Spinal cord (tissue), 10 donors: ENCODE results near the gene CDKL4. TPM values are rescaled to one million over a fixed set of nuclear protein-coding genes. Genes with fewer than 3 reads are reported as not detected.

Source experiments
- DNase-seq, 6 donors: peaks; one replicate each; pipeline versions ENCODE4 v3.0.0 to v3.0.0-alpha.2; 2013 to 2015; ENCODE audit warnings: low spot score in 6 of 6, low read depth in 4 of 6
- H3K27ac ChIP-seq: one replicate; pipeline ENCODE4 v1.5.1; 2013; ENCODE audit warnings: low read depth, low read length, control low read depth
- H3K27me3 ChIP-seq: one replicate; pipeline ENCODE4 v1.6.1; 2013; ENCODE audit warnings: low read length; ENCODE audit not compliant: control insufficient read depth, insufficient read depth
- H3K36me3 ChIP-seq: one replicate; pipeline ENCODE4 v1.6.1; 2013; ENCODE audit warnings: low read length; ENCODE audit not compliant: control insufficient read depth, insufficient read depth
- H3K4me1 ChIP-seq: one replicate; pipeline ENCODE4 v1.6.1; 2013; ENCODE audit warnings: low read length; ENCODE audit not compliant: control insufficient read depth, insufficient read depth
- H3K4me3 ChIP-seq: one replicate; pipeline ENCODE4 v1.5.1; 2013; ENCODE audit warnings: low read depth, low read length, control low read depth
- H3K9me3 ChIP-seq: one replicate; pipeline ENCODE4 v1.6.1; 2013; ENCODE audit warnings: low read length; ENCODE audit not compliant: control insufficient read depth, insufficient read depth
- WGBS: methylation state at CpG from one replicate; pipeline ENCODE4 v1.1.5; 2013; ENCODE audit warnings: missing lambda C conversion rate; ENCODE audit not compliant: insufficient coverage; 5-methylcytosine and 5-hydroxymethylcytosine counted together
- long read RNA-seq, 4 donors: transcript quantifications; one replicate each; lab custom pipeline, GENCODE V29; 2026
- polyA plus RNA-seq, 2 donors: library from polyadenylated mRNA; unstranded; fragments of 120-200 nt; gene quantifications; one replicate each; pipeline ENCODE4 v1.2.1, GENCODE V29; 2013; ENCODE audit not compliant: insufficient read length in 2 of 2
- total RNA-seq, 2 donors: library from RNA; depleted of rRNA in 1 of 2; stranded (reverse); fragments of 120-200 nt in 1 of 2; fragments of >200 nt in 1 of 2; gene quantifications; one replicate each; pipeline versions ENCODE4 v1.2.3 to v1.2.4, GENCODE V29; 2013 to 2014
- donor health status: healthy.

The CDKL4 gene
- total RNA-seq: 1 to 10 TPM; 3.7 to 9.1 TPM
- polyA plus RNA-seq: 1 to 10 TPM; 1.2 to 1.3 TPM
- long read RNA-seq, donor 1: 0 reads
- long read RNA-seq, donor 2: 0 reads
- long read RNA-seq, donor 3: 0 reads
- long read RNA-seq, donor 4: 0 reads

DNA sequence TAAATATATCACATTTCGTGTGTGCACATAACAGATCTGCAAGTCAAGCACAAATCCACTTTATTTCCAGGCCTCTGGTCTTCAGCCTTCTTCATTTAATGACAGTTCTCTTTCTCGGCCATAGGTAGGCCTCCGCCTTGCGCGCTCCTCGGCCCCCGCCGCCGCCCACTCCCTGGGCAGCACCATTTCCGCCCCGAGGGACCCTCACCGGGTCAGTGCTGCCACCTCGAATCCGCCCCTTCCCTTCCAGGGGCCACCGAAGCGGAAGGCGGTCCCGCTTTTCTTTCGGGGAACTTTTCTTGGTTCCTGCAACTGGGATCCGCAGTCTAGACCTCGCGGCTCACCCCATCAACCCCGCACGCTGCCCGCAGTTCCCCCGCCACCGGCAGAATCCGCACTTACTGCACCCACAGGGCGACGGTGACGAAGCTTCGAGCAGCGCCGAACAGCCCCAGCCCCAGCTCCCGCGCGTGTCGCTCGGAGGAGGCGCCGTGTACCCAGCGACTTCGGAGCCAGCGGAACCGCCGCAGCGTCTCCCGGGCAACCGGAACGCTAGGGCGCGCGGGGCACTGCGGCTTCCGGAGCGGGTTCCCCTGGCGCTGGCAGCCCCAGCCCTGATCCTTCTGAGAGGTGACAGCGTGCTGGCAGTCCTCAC is at the start of gene CDKL4:
TSS of gene CDKL4 (minus strand) at position 502 of the 655 bp plus-strand sequence.
- 50% methylated on average over 55 of the region's 58 CpGs for whole genome bisulfite sequencing
- H3K9me3 ChIP-seq: no peaks in the 10 kb centered on the region
- H3K4me3 ChIP-seq: peak within 1 kb of the TSS; percentile 27
- no peak within 1 kb of the TSS for H3K27ac ChIP-seq
- H3K4me1 ChIP-seq: no peaks in the 10 kb centered on the region
- peak in 2 of 6 donors; percentile 47 to 60 for DNase-seq
- H3K27me3 ChIP-seq: no peaks in the 10 kb centered on the region
- H3K36me3 ChIP-seq: no peaks in the 10 kb centered on the region

DNA sequence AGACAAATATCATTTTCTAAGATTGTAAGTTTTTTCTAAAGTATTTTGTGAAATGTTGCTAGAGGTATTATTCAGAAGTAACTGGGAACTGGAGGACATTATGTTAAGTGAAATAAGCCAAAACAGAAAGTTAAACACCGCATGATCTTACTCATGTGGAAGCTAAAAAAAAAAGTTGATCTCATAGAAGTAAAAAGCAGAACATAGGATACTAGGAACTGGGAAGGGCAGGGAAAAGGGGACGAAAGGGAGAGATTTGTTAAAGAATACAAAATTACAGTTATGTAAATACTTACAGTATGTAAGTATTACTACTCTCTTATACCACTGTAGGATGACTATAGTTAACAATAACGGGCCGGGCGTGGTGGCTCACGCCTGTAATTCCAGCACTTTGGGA is 46.7 kb upstream of the CDKL4 start:
- Histone ChIP-seq H3K4me1 (no peaks in the 10 kb centered on the region), H3K4me3 (no peak overlapping the region), H3K36me3 (peaks cover 24% of the 10 kb centered on the region), H3K27me3 (no peaks in the 10 kb centered on the region), H3K9me3 (no peaks in the 10 kb centered on the region), H3K27ac (no peak overlapping the region)
- no peak for DNase-seq
- no CpG with 5 or more reads among the region's 6 CpGs for WGBS

DNA sequence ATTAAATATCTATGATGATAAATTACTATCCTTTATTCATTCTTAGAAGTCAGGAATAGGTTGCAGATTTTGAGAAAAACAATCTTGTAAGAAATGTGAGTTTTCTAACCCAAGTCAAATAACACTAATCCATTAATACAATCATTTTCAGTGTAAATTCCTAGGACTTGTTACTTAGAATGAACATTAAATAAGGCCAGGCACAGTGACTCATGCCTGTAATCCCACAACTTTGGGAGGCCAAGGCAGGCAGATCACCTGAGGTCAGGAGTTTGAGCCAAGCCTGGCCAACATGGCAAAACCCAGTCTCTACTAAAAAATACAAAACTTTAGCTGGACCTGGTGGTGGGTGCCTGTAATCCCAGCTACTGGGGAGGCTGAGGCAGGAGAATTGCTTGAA is 45.8 kb upstream of the CDKL4 start:
- Histone ChIP-seq H3K4me1 (no peaks in the 10 kb centered on the region), H3K27ac (no peak overlapping the region), H3K9me3 (no peaks in the 10 kb centered on the region), H3K36me3 (peaks cover 24% of the 10 kb centered on the region), H3K27me3 (no peaks in the 10 kb centered on the region), H3K4me3 (no peak overlapping the region)
- DNase-seq: no peak

DNA sequence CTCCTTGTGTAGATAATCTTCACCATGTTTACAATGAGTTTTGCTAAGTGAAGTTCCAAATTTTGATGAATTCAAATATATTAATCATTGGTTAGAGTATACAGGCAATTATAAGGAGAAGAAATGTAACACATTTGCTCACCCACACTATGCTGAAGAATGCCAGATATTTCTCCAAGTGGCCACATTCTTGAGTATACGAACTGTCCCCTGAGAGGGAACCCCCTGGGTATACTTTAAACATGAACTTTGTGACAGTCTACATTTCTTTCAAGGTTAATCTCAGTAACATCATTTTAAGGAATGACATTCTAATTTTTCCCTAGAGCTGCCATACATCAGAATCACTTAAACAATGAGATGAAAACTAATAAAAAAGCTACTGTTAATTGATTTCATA is 39.8 kb upstream of the CDKL4 start:
- DNase-seq: no peak
- H3K9me3 ChIP-seq: no peaks in the 10 kb centered on the region
- no peak overlapping the region for H3K4me3 ChIP-seq
- 83% methylated on average over 1 of the region's 1 CpG for WGBS
- H3K4me1 ChIP-seq: no peaks in the 10 kb centered on the region
- H3K27me3 ChIP-seq: no peaks in the 10 kb centered on the region
- H3K36me3 ChIP-seq: peaks cover 21% of the 10 kb centered on the region
- H3K27ac ChIP-seq: no peak overlapping the region

DNA sequence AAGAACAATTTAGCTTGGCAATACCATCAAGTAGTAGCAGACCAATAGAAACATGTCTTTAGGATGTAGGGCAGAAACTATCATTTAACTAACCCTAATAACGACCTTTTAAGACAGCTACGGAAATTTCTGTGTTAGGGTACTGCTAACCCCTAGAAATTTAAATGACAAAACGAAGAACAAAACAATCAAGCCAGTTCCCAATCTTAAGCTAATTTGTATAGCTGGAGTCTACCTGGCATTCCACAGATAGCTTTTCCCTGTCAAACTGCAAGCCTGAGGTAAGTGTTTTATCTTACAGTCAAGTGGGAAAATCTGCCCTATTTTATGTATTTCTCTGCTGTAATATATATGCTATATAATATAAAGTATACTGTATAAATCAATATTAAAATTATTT is 37.6 kb upstream of the CDKL4 start:
- no peaks in the 10 kb centered on the region for H3K27me3 ChIP-seq
- H3K4me1 ChIP-seq: no peaks in the 10 kb centered on the region
- H3K36me3 ChIP-seq: peaks cover 29% of the 10 kb centered on the region
- WGBS: no CpG with 5 or more reads among the region's 3 CpGs
- no peak overlapping the region for H3K4me3 ChIP-seq
- H3K9me3 ChIP-seq: no peaks in the 10 kb centered on the region
- no peak for DNase-seq
- no peak overlapping the region for H3K27ac ChIP-seq

DNA sequence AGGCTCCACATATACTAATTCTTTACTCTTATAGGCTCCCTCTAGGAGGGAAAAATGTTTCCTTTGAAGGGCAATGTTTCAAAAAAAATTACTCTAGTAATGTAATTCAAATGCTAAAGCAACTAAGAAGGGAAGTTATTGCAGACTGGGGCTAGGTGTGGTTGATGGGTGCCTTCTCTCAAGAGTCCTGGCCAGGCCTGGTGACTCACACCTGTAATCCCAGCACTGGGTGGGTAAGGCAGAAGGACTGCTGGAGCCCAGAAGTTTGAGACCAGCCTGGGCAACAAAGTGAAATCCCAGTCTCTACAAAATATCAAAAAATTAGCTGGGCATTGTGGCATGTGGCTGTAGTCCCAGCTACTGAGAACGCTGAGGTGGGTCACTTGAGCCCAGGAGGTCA is 31.2 kb upstream of the CDKL4 start:
- Histone ChIP-seq H3K4me1 (no peaks in the 10 kb centered on the region), H3K9me3 (no peaks in the 10 kb centered on the region), H3K27me3 (no peaks in the 10 kb centered on the region), H3K36me3 (peaks cover 30% of the 10 kb centered on the region), H3K4me3 (no peak overlapping the region), H3K27ac (no peak overlapping the region)
- no peak for DNase-seq
- WGBS: 100% methylated on average over 1 of the region's 1 CpG

DNA sequence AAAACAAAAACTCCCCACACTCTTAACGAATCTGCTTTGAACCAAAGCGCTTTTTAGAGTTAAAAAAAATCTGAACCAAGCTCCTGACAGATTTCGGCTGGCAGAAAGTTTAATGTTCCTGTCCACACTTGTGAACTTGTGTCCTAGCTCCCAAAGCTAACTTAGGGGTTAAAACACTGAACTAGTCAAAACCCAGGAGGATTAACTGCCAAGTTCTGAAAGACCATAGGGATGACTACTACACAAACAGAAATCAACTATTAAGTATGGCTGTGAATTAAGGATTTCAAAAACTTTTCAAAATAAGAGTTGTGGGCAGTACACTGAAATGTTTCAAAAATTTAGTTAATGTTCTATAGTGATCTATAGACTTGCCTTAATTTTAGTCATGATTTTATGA is 26.2 kb upstream of the CDKL4 start:
- H3K4me1 ChIP-seq: no peaks in the 10 kb centered on the region
- no peaks in the 10 kb centered on the region for H3K9me3 ChIP-seq
- no peak for DNase-seq
- 69% methylated on average over 3 of the region's 3 CpGs for WGBS
- peaks cover 12% of the 10 kb centered on the region for H3K36me3 ChIP-seq
- H3K27me3 ChIP-seq: no peaks in the 10 kb centered on the region
- no peak overlapping the region for H3K4me3 ChIP-seq
- no peak overlapping the region for H3K27ac ChIP-seq

DNA sequence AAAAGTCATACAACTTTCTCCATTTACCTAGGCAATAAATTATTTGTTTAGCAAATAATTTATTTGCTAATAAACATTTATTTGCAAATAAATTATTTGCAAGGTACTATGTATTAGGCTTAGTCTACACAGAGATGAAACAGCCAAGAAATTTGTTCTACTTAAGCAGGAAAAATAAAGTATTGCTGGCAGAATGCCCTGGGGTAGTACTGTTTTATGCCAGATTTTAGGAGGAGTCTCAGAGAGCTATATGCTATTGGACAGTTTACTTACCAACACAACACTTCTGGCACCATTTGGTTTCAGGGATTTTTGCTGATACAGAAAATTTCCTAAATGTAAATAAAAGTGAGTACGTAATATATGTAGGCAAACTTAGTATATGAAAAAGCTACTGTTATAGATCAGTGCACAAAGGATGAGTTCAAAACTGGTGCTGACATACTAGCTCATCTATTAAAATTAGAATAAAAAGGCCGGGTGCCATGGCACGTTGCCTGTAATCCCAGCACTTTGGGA is 23.2 kb upstream of the CDKL4 start:
- peaks cover 16% of the 10 kb centered on the region for H3K36me3 ChIP-seq
- no CpG with 5 or more reads among the region's 3 CpGs for WGBS
- no peak overlapping the region for H3K27ac ChIP-seq
- H3K27me3 ChIP-seq: no peaks in the 10 kb centered on the region
- H3K4me1 ChIP-seq: no peaks in the 10 kb centered on the region
- no peak for DNase-seq
- H3K9me3 ChIP-seq: no peaks in the 10 kb centered on the region
- no peak overlapping the region for H3K4me3 ChIP-seq

DNA sequence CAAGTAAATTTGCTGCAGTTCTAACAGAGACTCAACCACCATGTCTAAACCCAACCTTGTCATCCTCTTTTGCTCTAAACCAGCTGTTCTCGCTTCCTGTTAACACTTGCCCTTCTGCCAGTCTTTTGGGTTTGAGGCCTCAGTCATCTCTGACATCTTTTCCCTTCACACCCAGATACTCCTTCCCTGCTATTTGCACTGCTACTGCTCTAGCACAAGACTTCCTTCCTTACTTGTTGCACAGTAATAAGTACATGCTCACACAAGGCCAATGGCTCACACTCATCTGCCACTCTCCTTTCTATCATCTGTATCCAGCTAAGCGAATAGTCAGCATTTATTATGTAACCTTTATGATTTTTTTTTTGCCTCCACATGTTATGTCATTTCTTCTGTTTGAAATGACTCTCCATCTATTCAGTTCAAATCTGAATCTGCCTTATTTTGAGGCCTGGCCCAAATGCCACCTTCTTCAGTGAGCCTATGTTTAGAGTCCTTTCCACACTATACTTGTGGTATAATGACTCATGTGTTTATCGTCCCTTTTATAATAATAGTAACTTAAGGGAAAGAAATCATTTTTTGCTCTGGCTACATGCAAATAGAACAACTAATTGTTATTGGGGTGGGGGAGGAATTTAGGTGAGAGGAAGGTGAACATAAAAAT is 22.5 kb upstream of the CDKL4 start:
- no peaks in the 10 kb centered on the region for H3K27me3 ChIP-seq
- DNase-seq: no peak
- H3K4me1 ChIP-seq: no peaks in the 10 kb centered on the region
- 100% methylated on average over 1 of the region's 3 CpGs for WGBS
- no peak overlapping the region for H3K4me3 ChIP-seq
- H3K36me3 ChIP-seq: peaks cover 12% of the 10 kb centered on the region
- no peaks in the 10 kb centered on the region for H3K9me3 ChIP-seq
- no peak overlapping the region for H3K27ac ChIP-seq

DNA sequence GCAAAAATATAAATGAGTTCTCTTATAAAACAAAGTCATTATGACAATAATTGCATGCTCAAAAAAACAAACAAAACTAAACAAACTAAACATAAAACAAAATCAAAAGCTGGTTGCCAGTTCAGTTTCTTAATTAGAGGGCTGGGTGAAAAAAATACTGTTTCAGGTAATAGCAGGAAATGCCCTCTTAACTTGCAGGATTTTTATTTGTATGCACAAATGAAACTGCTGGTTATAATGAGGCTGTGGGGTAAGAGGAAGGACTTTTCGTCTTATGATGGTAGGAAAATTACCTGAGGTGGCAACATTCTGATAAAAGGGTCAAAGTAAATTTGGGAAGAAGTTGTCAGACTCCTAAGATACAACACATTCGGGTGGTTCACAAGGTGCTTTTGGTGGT is 21.5 kb upstream of the CDKL4 start:
- no peak for DNase-seq
- H3K27ac ChIP-seq: no peak overlapping the region
- H3K27me3 ChIP-seq: no peaks in the 10 kb centered on the region
- no peak overlapping the region for H3K4me3 ChIP-seq
- H3K9me3 ChIP-seq: no peaks in the 10 kb centered on the region
- H3K36me3 ChIP-seq: peaks cover 12% of the 10 kb centered on the region
- no peaks in the 10 kb centered on the region for H3K4me1 ChIP-seq
- WGBS: 100% methylated on average over 1 of the region's 2 CpGs
